ENCODE results near the gene PDE11A. TPM values are rescaled to one million over a fixed set of nuclear protein-coding genes. Genes with fewer than 3 reads are reported as not detected.

Gene PDE11A
- total and polyA plus RNA-seq, 2 of the 8 experiments (the other 6 are each of a cell fraction or from before 2014, with no cell fraction given): 0.19 to 0.23 TPM

- TF ChIP-seq YY1 (IDR thresholded peaks at IDR 0.05; ENCODE audit: low read depth, low read length) (no peak), BRCA1 (IDR thresholded peaks at IDR 0.05; ENCODE audit: low read depth, low read length) (no peak), EP300 (IDR thresholded peaks at IDR 0.05; ENCODE audit: borderline replicate concordance in 1 of 2, low read depth in 2 of 2, low read length in 2 of 2) (no peak), SRF (IDR thresholded peaks at IDR 0.05; ENCODE audit: low read depth, low read length) (no peak), KDM1A (IDR thresholded peaks at IDR 0.05; ENCODE audit: borderline replicate concordance, low read length) (no peak)
Measured at GRCh38 chr2:177970670-177971454, 101.7 kb downstream of the PDE11A start (continued).

Measured in H1 (cell line).